SJCRH30 (cell line): ENCODE data around the gene ARHGAP5. TPM values are rescaled to one million over a fixed set of nuclear protein-coding genes. Genes with fewer than 3 reads are reported as not detected.

Experiments used
- DNase-seq, 2 experiments: peaks; one replicate each; pipeline ENCODE4 v3.0.0-alpha.2; 2015 to 2020
- H3K27ac ChIP-seq: fragments of 250-450 bp; sonication (Bioruptor Pico); 2 replicates; pipeline ENCODE4 v1.5.1; 2020; ENCODE audit warnings: mild to moderate bottlenecking, moderate library complexity
- H3K27me3 ChIP-seq: fragments of 250-450 bp; sonication (Bioruptor Pico); 2 replicates; pipeline ENCODE4 v1.5.1; 2020; ENCODE audit warnings: mild to moderate bottlenecking, moderate library complexity
- H3K36me3 ChIP-seq: fragments of 250-450 bp; sonication (Bioruptor Pico); 2 replicates; pipeline ENCODE4 v1.5.1; 2020; ENCODE audit warnings: mild to moderate bottlenecking, moderate library complexity
- H3K4me1 ChIP-seq: fragments of 250-450 bp; sonication (Bioruptor Pico); 2 replicates; pipeline ENCODE4 v1.5.1; 2020; ENCODE audit warnings: mild to moderate bottlenecking, moderate library complexity
- H3K4me3 ChIP-seq: fragments of 250-450 bp; sonication (Bioruptor Pico); 2 replicates; pipeline ENCODE4 v1.5.1; 2020; ENCODE audit warnings: mild to moderate bottlenecking, moderate library complexity
- H3K9me3 ChIP-seq: fragments of 250-450 bp; sonication (Bioruptor Pico); replicated peaks from 2 replicates; pipeline ENCODE4 v1.5.1; 2020; ENCODE audit warnings: mild to moderate bottlenecking, moderate library complexity
- total RNA-seq: library from RNA; depleted of rRNA; stranded (reverse); fragments of >200 nt; shearing (Covaris generic); gene quantifications from 2 replicates; pipeline ENCODE4 v1.2.3, GENCODE V29; 2014

ARHGAP5 gene
- total RNA-seq, 1 experiment from 2014 or later: 178 TPM

GRCh38 chr14:32197919-32198318, 120.8 kb downstream of the ARHGAP5 start:
- Histone ChIP-seq H3K27ac (no peak overlapping the region), H3K27me3 (no peaks in the 10 kb centered on the region), H3K9me3 (no peaks in the 10 kb centered on the region), H3K4me1 (no peaks in the 10 kb centered on the region), H3K4me3 (no peak overlapping the region), H3K36me3 (no peaks in the 10 kb centered on the region)
- no peak for DNase-seq

DNA sequence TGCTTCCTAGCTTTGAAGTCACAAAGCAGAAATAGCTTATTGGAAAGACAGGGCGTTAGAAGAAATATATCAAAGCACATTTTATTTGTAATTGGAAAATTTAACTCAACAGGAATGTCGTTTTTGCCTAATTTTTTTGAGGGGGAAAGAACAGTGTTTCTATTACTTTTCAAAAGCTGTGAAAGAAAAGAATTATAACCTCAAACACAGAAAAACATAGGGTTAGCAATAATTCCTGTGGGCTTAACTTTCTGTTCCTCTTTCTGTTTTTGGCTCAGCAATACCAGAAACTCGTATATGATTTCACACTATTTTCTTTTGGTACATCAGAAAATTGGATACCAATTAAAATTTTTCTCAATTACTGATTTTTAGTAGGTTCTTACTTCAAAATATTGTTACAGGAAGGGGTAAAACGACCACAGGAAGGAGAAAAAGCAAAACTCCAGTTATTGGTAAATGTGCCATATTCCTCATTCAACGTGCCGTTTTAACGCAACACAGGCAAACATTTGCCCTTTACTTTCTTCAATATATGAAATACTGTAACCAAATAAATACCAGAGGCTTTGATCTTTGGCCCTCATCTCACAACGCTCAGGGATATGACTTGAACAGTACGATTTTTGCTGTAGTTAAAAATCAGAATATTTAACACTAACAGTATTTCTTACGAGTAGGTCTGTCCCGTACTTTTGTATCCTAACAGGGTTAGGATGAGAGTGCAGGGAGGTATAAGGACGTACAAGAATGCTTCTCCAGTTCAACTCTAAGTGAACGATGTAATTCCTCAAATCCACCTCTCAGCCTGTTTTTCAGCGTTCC, 123.5 kb downstream of the ARHGAP5 start:
- no peaks in the 10 kb centered on the region for H3K27me3 ChIP-seq
- H3K4me3 ChIP-seq: peak overlapping the region; percentile 75
- H3K36me3 ChIP-seq: no peaks in the 10 kb centered on the region
- DNase-seq: no peak
- H3K4me1 ChIP-seq: 0 out of 2 replicates have a peak, but pooled peaks cover 3% of the 10 kb centered on the region
- no peaks in the 10 kb centered on the region for H3K9me3 ChIP-seq
- H3K27ac ChIP-seq: no peak overlapping the region

GRCh38 chr14:32201193-32201815, 124.2 kb downstream of the ARHGAP5 start:
- H3K4me1 ChIP-seq: 0 out of 2 replicates have a peak, but pooled peaks cover 3% of the 10 kb centered on the region
- peak overlapping the region; percentile 75 for H3K4me3 ChIP-seq
- peak; percentile 88 to 89 for DNase-seq
- H3K27me3 ChIP-seq: no peaks in the 10 kb centered on the region
- peak overlapping the region; percentile 98 for H3K27ac ChIP-seq
- no peaks in the 10 kb centered on the region for H3K36me3 ChIP-seq
- no peaks in the 10 kb centered on the region for H3K9me3 ChIP-seq

GRCh38 chr14:32201816-32202490, 124.8 kb downstream of the ARHGAP5 start, which contains the start of gene RNU6-7:
Gene RNU6-7, plus strand, starts transcription at chr14:32202045.
- H3K36me3 ChIP-seq: no peaks in the 10 kb centered on the region
- peak within 1 kb of the TSS; percentile 98 for H3K27ac ChIP-seq
- 0 out of 2 replicates have a peak, but pooled peaks cover 3% of the 10 kb centered on the region for H3K4me1 ChIP-seq
- DNase-seq: peak; percentile 66 to 75
- H3K4me3 ChIP-seq: peak within 1 kb of the TSS; percentile 75
- H3K9me3 ChIP-seq: no peaks in the 10 kb centered on the region
- no peaks in the 10 kb centered on the region for H3K27me3 ChIP-seq

DNA sequence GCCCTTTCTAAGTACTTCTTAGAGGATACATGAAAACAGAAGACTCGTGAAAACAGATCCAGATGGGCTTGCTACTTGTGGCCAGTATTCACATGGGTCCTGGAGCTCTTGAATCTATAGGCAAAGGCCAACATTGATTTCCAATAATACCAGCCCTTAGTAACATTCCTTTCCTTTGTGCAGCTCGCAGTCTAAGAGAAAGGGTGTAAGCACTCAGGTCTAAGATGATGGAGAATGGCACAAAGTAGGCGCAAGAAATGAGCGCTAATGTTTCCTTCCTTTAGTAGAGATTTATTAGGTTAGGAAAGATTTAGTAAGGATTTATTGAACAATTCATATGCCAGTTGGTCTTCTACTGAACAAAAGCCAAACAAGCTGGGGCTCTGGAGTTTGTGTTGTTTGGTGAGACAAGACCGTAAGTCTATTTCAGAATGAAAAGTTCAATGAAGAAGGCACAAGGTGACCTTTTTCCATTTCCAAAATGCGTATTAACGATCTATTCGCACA, 125.4 kb downstream of the ARHGAP5 start:
- peak overlapping the region; percentile 98 for H3K27ac ChIP-seq
- H3K9me3 ChIP-seq: no peaks in the 10 kb centered on the region
- peak; percentile 15 to 56 for DNase-seq
- no peaks in the 10 kb centered on the region for H3K27me3 ChIP-seq
- H3K4me3 ChIP-seq: peak overlapping the region; percentile 75
- H3K36me3 ChIP-seq: no peaks in the 10 kb centered on the region
- H3K4me1 ChIP-seq: 0 out of 2 replicates have a peak, but pooled peaks cover 3% of the 10 kb centered on the region

- Histone ChIP-seq H3K36me3 (no peaks in the 10 kb centered on the region), H3K4me3 (peak within 1 kb of the TSS; percentile 75), H3K27me3 (no peaks in the 10 kb centered on the region), H3K9me3 (no peaks in the 10 kb centered on the region), H3K4me1 (0 out of 2 replicates have a peak, but pooled peaks cover 3% of the 10 kb centered on the region), H3K27ac (peak within 1 kb of the TSS; percentile 98)
- peak; percentile 91 to 94 for DNase-seq
These were observed 126.1 kb downstream of the ARHGAP5 start, which contains the start of gene RNU6-8 for GRCh38 chr14:32202998-32203882. Gene RNU6-8, minus strand, starts transcription at chr14:32203269.

GRCh38 chr14:32203928-32204357, 126.8 kb downstream of the ARHGAP5 start:
- Histone ChIP-seq H3K4me1 (0 out of 2 replicates have a peak, but pooled peaks cover 3% of the 10 kb centered on the region), H3K27me3 (no peaks in the 10 kb centered on the region), H3K4me3 (peak overlapping the region; percentile 75), H3K27ac (peak overlapping the region; percentile 98; the same call in 1 of the 2 replicates), H3K9me3 (no peaks in the 10 kb centered on the region), H3K36me3 (no peaks in the 10 kb centered on the region)
- peak; percentile 5 to 41 for DNase-seq

DNA sequence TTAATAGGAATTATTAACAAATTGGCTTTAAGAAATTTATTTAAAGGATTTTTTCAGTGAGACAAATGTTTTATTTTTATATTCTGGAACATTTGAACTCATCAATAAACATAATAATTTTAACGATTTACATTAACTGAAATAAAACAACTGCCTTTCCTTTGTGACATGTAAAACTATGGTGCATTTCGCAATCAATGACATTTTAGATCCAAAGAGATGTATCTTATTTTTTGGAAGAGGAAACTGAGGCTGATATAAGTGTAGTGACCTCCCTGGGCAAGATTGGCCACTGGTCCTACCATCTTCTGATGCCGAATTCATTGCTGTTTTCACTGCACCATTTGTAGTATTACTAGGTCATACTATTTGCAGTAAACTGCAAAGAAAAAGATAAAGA, 128.4 kb downstream of the ARHGAP5 start:
- no peaks in the 10 kb centered on the region for H3K27me3 ChIP-seq
- DNase-seq: no peak
- H3K4me1 ChIP-seq: 0 out of 2 replicates have a peak, but pooled peaks cover 3% of the 10 kb centered on the region
- H3K27ac ChIP-seq: no peak overlapping the region
- no peak overlapping the region for H3K4me3 ChIP-seq
- no peaks in the 10 kb centered on the region for H3K36me3 ChIP-seq
- H3K9me3 ChIP-seq: no peaks in the 10 kb centered on the region

GRCh38 chr14:32205984-32206383, 128.9 kb downstream of the ARHGAP5 start:
- H3K27me3 ChIP-seq: no peaks in the 10 kb centered on the region
- 0 out of 2 replicates have a peak, but pooled peaks cover 3% of the 10 kb centered on the region for H3K4me1 ChIP-seq
- no peaks in the 10 kb centered on the region for H3K9me3 ChIP-seq
- no peak overlapping the region for H3K27ac ChIP-seq
- no peak for DNase-seq
- no peak overlapping the region for H3K4me3 ChIP-seq
- no peaks in the 10 kb centered on the region for H3K36me3 ChIP-seq

DNA sequence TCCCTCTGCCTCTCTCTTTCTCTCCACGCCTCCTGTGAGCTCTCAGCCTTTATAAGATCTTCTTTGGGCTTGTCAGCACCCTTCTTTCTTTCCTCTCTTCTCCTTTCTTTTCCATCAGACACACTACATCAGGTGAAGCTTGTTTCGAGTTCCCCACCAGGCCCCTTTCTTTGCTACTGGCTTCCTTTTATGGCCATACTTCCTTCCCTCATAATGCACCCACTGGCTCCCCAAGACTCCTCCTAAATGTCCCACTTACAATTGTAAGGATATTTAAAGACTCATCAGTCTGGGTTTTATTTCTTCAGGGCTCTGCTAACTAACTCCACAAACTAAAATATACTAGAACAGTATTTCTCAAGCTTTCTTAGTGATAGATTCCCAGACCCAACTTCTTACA, 129.4 kb downstream of the ARHGAP5 start:
- no peaks in the 10 kb centered on the region for H3K36me3 ChIP-seq
- H3K27ac ChIP-seq: no peak overlapping the region
- H3K9me3 ChIP-seq: no peaks in the 10 kb centered on the region
- H3K4me1 ChIP-seq: 0 out of 2 replicates have a peak, but pooled peaks cover 3% of the 10 kb centered on the region
- no peak overlapping the region for H3K4me3 ChIP-seq
- DNase-seq: no peak
- H3K27me3 ChIP-seq: no peaks in the 10 kb centered on the region

DNA sequence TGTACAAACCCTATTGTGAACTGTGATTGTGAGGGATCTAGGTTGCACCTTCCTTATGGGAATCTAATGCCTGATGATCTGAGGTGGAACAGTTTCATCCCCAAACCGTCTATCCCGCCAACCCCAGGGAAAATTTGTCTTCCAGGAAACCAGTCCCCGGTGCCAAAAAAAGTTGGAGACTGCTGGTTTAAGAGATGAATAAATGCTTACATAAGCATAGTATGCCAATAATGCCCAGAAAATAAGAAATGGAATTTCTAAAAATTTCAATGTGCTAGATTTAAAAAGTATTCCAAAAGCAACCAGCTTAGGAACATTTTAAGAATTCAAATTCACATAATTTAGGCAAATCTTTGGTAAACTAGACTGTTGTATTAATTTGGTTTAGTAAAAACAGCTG, 131.4 kb downstream of the ARHGAP5 start:
- no peak overlapping the region for H3K4me3 ChIP-seq
- H3K9me3 ChIP-seq: no peaks in the 10 kb centered on the region
- H3K4me1 ChIP-seq: 0 out of 2 replicates have a peak, but pooled peaks cover 3% of the 10 kb centered on the region
- no peaks in the 10 kb centered on the region for H3K36me3 ChIP-seq
- no peak for DNase-seq
- no peaks in the 10 kb centered on the region for H3K27me3 ChIP-seq
- no peak overlapping the region for H3K27ac ChIP-seq
